ENCODE data around the gene BAIAP2L2.

Gene BAIAP2L2

DNA sequence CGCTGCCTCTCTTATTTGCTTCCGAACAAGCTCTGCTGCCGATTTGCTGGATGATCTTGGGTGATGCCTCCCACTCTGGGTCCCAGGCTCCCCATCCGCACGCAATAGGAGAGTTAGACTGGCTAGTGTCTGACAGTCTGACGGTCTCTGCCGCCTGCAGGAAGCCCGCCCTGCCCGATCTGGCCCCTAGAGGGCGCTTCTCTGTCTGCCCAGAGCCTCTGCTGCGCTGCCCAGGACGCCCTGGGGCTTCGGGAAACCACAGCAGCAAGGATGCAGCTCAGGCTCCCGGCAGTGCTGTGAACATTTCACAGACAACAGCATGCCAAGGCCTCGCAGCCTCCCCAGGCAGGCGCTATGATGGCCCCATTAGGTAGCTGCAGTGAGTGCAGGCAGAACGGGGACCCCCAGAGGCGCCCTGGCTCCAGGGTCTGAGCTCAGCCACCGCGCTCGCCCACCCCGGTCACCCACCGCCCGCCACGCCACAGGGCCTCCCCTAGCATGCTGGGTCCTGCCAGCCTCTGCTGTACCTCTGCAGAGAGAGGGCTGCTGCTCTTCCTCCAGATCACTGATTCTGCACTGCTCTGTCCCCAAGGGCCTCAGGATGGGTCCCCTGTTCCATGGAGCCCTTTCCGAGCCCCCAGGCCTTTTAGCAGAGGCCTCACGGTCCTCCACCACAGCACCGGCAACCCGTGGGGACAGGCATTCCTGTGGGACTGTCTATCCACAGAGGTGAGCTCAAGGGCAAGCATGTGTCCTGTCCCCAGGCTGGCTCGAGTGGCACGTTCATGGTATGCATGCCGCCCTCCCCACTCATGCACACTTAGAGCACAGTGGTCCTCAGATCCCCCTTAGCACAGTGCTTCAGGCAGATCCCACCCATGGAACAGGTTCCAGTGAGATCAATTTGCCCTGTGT is 4.3 kb upstream of the BAIAP2L2 start:
- TF ChIP-seq, protein P1, sequence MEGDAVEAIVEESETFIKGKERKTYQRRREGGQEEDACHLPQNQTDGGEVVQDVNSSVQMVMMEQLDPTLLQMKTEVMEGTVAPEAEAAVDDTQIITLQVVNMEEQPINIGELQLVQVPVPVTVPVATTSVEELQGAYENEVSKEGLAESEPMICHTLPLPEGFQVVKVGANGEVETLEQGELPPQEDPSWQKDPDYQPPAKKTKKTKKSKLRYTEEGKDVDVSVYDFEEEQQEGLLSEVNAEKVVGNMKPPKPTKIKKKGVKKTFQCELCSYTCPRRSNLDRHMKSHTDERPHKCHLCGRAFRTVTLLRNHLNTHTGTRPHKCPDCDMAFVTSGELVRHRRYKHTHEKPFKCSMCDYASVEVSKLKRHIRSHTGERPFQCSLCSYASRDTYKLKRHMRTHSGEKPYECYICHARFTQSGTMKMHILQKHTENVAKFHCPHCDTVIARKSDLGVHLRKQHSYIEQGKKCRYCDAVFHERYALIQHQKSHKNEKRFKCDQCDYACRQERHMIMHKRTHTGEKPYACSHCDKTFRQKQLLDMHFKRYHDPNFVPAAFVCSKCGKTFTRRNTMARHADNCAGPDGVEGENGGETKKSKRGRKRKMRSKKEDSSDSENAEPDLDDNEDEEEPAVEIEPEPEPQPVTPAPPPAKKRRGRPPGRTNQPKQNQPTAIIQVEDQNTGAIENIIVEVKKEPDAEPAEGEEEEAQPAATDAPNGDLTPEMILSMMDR (IDR thresholded peaks at IDR 0.05): peak; percentile 94

DNA sequence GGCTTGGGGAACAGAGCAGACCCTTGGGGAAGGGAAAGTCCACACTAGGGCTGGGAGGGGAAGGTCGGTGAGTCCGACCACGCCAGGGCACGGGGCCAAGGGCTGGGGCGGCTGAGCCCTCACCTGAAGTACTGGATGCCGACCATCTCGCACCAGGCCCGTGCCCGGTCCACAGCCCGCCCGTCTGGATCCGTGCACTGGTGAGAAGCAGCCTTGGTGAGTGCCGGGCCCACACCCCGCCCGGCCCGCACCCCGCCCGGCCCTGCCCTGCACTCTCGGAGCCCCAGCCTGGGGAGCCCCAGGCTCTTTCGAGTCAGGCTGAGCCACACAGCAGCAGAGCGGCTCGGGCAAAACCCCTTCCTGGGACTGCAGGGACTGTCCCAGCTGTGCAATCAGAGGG is 1.9 kb upstream of the BAIAP2L2 start:
- TF ChIP-seq, protein P1 (IDR thresholded peaks at IDR 0.05): no peak

DNA sequence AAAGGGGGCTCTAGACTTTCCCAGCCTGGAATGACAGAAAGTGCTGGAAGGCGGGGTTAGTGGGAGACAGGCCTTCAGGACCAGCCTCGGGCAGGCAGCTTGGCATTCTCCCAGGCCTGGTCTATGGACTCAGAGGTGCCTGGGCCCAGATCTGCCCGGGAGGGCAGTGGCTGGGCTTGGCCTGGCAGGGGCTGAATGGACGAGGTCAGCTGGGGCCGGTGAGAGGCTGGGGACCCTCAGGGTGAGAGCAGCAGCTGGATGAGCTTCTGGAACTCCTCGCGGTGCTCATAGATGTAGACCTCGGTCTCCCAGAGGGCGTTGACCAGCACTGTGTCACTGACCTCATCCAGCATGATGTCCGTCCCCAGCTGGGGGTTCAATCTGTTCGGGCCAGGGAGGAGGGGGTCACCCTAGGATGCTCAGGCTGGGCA is 1.5 kb upstream of the BAIAP2L2 start:
- TF ChIP-seq, protein P1 (IDR thresholded peaks at IDR 0.05): no peak

DNA sequence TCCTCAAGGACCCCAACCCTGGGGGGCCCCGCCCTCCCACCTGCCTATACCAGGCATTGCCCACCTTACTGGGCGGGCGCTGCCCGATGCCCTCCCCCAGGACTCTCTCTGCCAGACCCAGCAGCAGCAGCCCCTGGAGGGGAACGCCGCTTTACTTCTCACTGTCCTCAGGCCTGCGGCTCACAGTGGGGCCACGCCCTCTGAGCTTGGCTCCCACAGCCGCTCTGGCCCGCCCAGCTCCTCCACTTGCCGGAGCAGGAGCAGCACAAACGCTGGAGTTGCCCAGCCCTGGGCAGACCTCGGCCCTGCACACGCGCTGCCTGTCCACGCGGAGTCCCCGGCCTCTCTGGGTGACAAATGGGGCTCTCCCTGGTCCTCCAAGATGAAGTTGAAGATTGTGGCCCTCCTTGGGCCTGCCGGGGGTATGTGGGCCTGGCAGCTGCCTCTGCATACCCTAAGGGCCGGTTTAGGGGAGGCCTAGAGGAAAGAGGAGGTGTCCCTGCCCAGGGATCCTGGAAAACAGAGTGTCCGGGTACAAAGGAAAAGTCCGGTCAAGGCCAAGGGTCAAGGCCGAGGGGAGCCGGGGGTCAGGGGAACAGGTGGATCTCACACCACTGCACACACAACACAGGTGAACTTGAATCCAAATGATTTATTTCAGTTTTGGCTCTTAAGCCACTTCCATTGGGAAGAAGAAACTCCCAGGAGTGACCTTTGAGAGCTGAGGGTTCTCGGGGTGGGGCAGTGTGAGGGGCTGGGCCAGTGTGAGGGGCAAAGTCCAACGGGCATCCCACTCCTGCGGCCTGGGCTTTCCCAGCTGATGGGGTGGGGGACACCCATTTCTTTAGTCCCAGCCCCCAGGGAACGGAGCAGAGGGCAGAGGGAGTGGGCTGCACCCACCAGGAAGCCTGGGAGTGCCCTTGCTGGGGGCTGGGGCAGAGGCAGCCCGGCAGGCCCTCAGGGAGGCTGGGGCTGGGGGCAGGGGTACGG is 674 bp upstream of the BAIAP2L2 start:
- TF ChIP-seq, protein P1 (IDR thresholded peaks at IDR 0.05): no peak

DNA sequence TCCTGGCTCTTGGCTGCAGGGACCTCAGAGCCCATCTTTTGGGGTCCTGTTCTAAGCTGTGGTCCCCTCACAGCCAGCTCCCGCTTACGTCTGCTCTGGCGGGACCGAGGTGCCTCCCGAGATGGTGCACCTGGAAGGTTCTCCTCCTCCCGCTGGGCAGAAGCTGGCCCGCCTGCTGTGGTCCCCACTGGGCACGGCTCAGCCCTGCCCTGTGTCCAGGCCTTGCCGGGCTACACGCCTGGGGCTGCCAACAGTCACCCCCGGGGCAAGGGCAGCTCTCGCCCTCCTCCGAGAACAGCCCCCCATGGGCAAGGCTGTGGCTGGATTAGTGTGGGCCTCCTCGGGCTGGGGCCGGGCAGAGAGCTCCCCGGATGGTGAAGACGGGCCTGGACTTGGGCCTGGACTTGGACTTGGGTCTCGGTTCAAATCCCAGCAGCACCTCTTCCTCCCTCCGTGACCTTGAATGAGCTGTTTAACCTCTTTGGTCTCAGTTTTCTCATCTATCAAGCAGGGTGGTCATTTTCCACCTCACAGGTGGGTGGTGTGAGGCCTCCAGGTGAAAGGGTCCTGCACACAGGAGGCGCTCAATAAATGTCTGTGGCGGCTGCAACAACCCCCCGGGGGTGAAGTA is 998 bp downstream of the BAIAP2L2 start:
- TF ChIP-seq, protein P1 (IDR thresholded peaks at IDR 0.05): no peak

DNA sequence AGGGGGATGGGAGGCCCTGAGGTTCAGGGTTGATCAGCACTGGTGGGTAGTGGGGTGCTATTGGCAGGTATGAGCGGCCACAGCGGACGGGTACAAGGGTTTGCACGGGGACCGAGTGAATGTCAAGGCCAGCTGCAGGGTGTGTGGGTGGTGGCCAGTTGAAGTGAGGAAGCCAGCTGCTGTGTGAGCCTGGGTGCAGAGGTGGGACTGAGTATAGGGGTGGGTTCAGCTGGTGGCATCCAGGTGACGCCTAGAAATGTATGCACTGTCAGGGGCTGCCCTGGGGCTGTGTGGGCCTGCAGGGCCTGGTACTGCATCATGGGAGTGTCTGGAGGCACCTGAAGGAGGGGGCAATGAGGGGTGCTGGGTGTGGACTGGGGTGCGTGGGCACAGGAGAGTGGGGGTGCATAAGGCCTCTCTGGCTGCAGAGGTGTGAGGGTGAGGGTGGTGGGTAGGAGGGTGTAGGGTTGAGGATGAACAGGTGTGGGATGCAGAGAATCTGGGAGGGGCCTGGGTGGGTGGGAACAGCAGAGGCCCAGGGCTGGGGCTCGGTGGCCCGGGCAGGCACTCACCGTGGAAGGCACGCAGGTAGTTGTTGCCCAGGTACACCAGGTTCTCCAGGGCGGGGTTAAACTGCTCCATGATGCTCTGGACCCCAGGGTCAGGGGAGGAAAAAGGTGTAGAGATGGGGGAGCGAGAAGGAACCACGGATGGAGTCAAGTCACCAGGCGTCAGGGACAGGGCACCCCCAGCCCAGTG is 1.7 kb downstream of the BAIAP2L2 start:
- TF ChIP-seq, protein P1 (IDR thresholded peaks at IDR 0.05): no peak

Measured in LNCAP (cell line).